A549 (cell line): ENCODE data around the gene ALOX12.

ENCODE experiments used
- CTCF ChIP-seq: fragments of >200 bp; sonication (Bioruptor Twin); formaldehyde crosslinking; IDR thresholded peaks from 3 replicates; pipeline ENCODE4 v1.5.1; 2016
- FOSB ChIP-seq: fragments of 250-450 bp; sonication (Bioruptor Pico); IDR thresholded peaks from 2 replicates; pipeline ENCODE4 v1.5.0; 2020; ENCODE audit warnings: mild to moderate bottlenecking, moderate library complexity
- FOSL2 ChIP-seq, 2 experiments: fragments of 450-650 bp in 1 of 2; fragments of >200 bp in 1 of 2; sonication (Bioruptor Twin) in 1 of 2; formaldehyde crosslinking; IDR thresholded peaks; 2 replicates each; pipeline versions ENCODE4 v1.5.0 to v1.6.1; 2016 to 2020; ENCODE audit warnings: mild to moderate bottlenecking in 1 of 2, moderate library complexity in 1 of 2
- GATA3 ChIP-seq: IDR thresholded peaks from 2 replicates; pipeline ENCODE4 v1.6.1; 2012; ENCODE audit warnings: borderline replicate concordance
- POLR2A ChIP-seq: IDR thresholded peaks from 2 replicates; pipeline ENCODE4 v1.6.1; 2012; ENCODE audit warnings: mild to moderate bottlenecking, low read length
- RAD21 ChIP-seq, 2 experiments: fragments of >200 bp in 1 of 2; sonication (Bioruptor Twin) in 1 of 2; formaldehyde crosslinking in 1 of 2; IDR thresholded peaks in 1 of 2; conservative IDR thresholded peaks in 1 of 2; 2 replicates in 1 of 2; 3 replicates in 1 of 2; pipeline ENCODE4 v1.6.1; 2012 to 2018; ENCODE audit warnings: inconsistent platforms in 1 of 2

GRCh38 chr17:6985266-6985665 lies 10.6 kb upstream of the ALOX12 start:
- TF ChIP-seq RAD21 (conservative IDR thresholded peaks at IDR 0.05 in 1 of 2, IDR thresholded peaks at IDR 0.05 in 1 of 2) (no peak), FOSB (no peak), CTCF (no peak), POLR2A (no peak), FOSL2 (IDR thresholded peaks at IDR 0.05) (no peak), FOSL2 (CRISPR knock-in tag; IDR thresholded peaks at IDR 0.05) (no peak), GATA3 (no peak)
